AG09309 (cell line): Measurements from ENCODE around the gene NKX2-1.

Experiments
- DNase-seq: peaks from one replicate; pipeline ENCODE4 v3.0.0-alpha.2; 2010; ENCODE audit warnings: low read depth
- H3K4me3 ChIP-seq: 2 replicates; pipeline ENCODE4 v1.5.1; 2011; ENCODE audit warnings: mild to moderate bottlenecking, low read depth, low read length, moderate library complexity; ENCODE audit not compliant: control insufficient read depth
- CTCF ChIP-seq: IDR thresholded peaks from 2 replicates; pipeline ENCODE4 v1.5.1; 2011; ENCODE audit warnings: mild to moderate bottlenecking, low read depth, low read length, inconsistent platforms; ENCODE audit not compliant: insufficient read depth, control insufficient read depth; ENCODE audit errors: missing control alignments

Gene NKX2-1

GRCh38 chr14:36471431-36471830, 48.6 kb downstream of the NKX2-1 start:
- no peak for TF ChIP-seq CTCF
- H3K4me3 ChIP-seq, result no peak overlapping the region
- no peak for DNase-seq

- DNase-seq, result no peak
- H3K4me3 ChIP-seq, result no peak overlapping the region
- TF ChIP-seq CTCF, result no peak
Measured at GRCh38 chr14:36467332-36467731, 52.7 kb downstream of the NKX2-1 start.
